ENCODE measurements around the gene LY6G5B. TPM values are rescaled to one million over a fixed set of nuclear protein-coding genes. Genes with fewer than 3 reads are reported as not detected.

Gene LY6G5B
- total and polyA plus RNA-seq, 2 experiments from 2014 or later: 7.9 to 8.4 TPM

DNA sequence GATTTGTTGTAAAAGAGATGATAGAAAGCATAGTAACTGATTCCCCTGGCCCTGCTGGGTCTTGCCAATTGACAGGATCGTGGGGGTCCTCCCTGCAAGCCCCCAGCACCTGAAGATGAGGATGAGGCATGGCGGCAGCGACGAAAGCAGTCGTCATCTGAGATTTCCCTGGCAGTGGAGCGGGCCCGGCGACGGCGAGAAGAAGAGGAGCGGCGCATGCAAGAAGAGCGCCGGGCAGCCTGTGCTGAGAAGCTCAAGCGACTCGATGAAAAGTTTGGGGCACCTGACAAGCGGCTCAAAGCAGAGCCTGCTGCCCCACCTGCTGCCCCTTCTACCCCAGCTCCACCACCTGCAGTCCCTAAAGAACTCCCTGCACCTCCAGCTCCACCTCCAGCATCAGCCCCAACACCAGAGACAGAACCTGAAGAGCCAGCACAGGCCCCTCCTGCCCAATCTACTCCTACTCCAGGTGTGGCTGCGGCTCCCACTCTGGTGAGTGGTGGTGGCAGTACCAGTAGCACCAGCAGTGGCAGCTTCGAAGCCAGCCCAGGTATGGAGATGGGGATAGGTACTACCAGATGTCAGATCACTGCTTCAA is 42.0 kb upstream of the LY6G5B start:
- H3K27me3 ChIP-seq (ENCODE audit: insufficient read depth): no peaks in the 10 kb centered on the region
- H3K4me3 Mint-ChIP-seq: no peak overlapping the region; the same call in 2 of the 3 replicates
- peaks cover 57% of the 10 kb centered on the region for H4K20me1 ChIP-seq (replicated peaks; ENCODE audit: insufficient read depth)
- H3K36me3 ChIP-seq (ENCODE audit: insufficient read depth): peaks cover 90% of the 10 kb centered on the region
- no peak for DNase-seq (ENCODE audit: low spot score)
- H3K9me3 Mint-ChIP-seq: no peaks in the 10 kb centered on the region; the same call in 2 of the 3 replicates
- H2AFZ ChIP-seq: no peak overlapping the region
- peaks cover 99% of the 10 kb centered on the region for H3K36me3 Mint-ChIP-seq (ENCODE audit: low read depth)
- no peak overlapping the region for H3K27ac Mint-ChIP-seq
- peaks cover 61% of the 10 kb centered on the region for H3K79me2 ChIP-seq (replicated peaks; ENCODE audit: insufficient read depth)
- no peak overlapping the region for H3K4me3 ChIP-seq
- TF ChIP-seq POLR2AphosphoS5 (IDR thresholded peaks at IDR 0.05; ENCODE audit: low read depth): no peak
- no peak overlapping the region for H3K4me2 ChIP-seq
- no peak overlapping the region for H3K27ac ChIP-seq (ENCODE audit: low read depth)
- no peaks in the 10 kb centered on the region for H3K9me2 ChIP-seq (ENCODE audit: insufficient read depth)
- peaks cover 13% of the 10 kb centered on the region for H3K27me3 Mint-ChIP-seq (ENCODE audit: insufficient read depth, low read depth, poor library complexity)
- peaks cover under 1% of the 10 kb centered on the region; the same call in 2 of the 3 replicates for H3K4me1 Mint-ChIP-seq
- ATAC-seq: no peak
- H3K4me1 ChIP-seq (ENCODE audit: insufficient read depth): peaks cover 2% of the 10 kb centered on the region; the same call in 1 of the 2 replicates
- H3F3A ChIP-seq (replicated peaks; ENCODE audit: low read depth): peaks cover 51% of the 10 kb centered on the region

- Histone ChIP-seq H4K20me1 (replicated peaks; ENCODE audit: insufficient read depth) (peaks cover 50% of the 10 kb centered on the region), H3F3A (replicated peaks; ENCODE audit: low read depth) (peaks cover 58% of the 10 kb centered on the region), H3K27me3 (ENCODE audit: insufficient read depth) (no peaks in the 10 kb centered on the region), H3K9me2 (ENCODE audit: insufficient read depth) (no peaks in the 10 kb centered on the region), H3K4me3 (no peak overlapping the region), H3K36me3 (ENCODE audit: insufficient read depth) (peaks cover 80% of the 10 kb centered on the region), H3K4me2 (no peak overlapping the region), H2AFZ (no peak overlapping the region), H3K79me2 (replicated peaks; ENCODE audit: insufficient read depth) (peaks cover 49% of the 10 kb centered on the region), H3K4me1 (ENCODE audit: insufficient read depth) (no peaks in the 10 kb centered on the region), H3K27ac (ENCODE audit: low read depth) (no peak overlapping the region)
- Mint-ChIP-seq H3K4me3 (no peak overlapping the region), H3K27ac (no peak overlapping the region), H3K36me3 (ENCODE audit: low read depth) (peaks cover 99% of the 10 kb centered on the region), H3K27me3 (ENCODE audit: insufficient read depth, low read depth, poor library complexity) (peaks cover 13% of the 10 kb centered on the region), H3K9me3 (no peaks in the 10 kb centered on the region; the same call in 2 of the 3 replicates), H3K4me1 (no peaks in the 10 kb centered on the region)
- DNase-seq (ENCODE audit: low spot score) (no peak), ATAC-seq (no peak)
- no peak for TF ChIP-seq NANOG (IDR thresholded peaks at IDR 0.05; ENCODE audit: borderline replicate concordance)
- TF ChIP-seq ETS1 (IDR thresholded peaks at IDR 0.05): no peak
- TF ChIP-seq ZNF331 (CRISPR knock-in tag; IDR thresholded peaks at IDR 0.05; ENCODE audit: low read depth): no peak
- no peak for TF ChIP-seq POLR2AphosphoS5 (IDR thresholded peaks at IDR 0.05; ENCODE audit: low read depth)
- TF ChIP-seq EZH2 (IDR thresholded peaks at IDR 0.05; ENCODE audit: low read depth, unreplicated experiment): no peak
- no peak for TF ChIP-seq CTCF (conservative IDR thresholded peaks at IDR 0.05; ENCODE audit: low read depth in 2 of 2)
- TF ChIP-seq EZH2phosphoT487 (IDR thresholded peaks at IDR 0.05; ENCODE audit: unreplicated experiment): no peak
- TF ChIP-seq JUNB (IDR thresholded peaks at IDR 0.05; ENCODE audit: unreplicated experiment): no peak
- no peak for TF ChIP-seq CREB1 (CRISPR knock-in tag; IDR thresholded peaks at IDR 0.05; ENCODE audit: low read depth)
- TF ChIP-seq REST (IDR thresholded peaks at IDR 0.05; ENCODE audit: unreplicated experiment): no peak
Observed at GRCh38 chr6:31629014-31629413, 40.8 kb upstream of the LY6G5B start.

Data from GM23338 (cell line).